DMS 273 (cell line): Measurements from ENCODE around the gene CHRNA5.

Experiments used
- DNase-seq: peaks from one replicate; lab custom pipeline; 2025; ENCODE audit not compliant: unreplicated experiment; lab: John Stamatoyannopoulos, UW

CHRNA5 gene

GRCh38 chr15:78619022-78619950 lies 54.0 kb downstream of the CHRNA5 start:
- no peak for DNase-seq

DNA sequence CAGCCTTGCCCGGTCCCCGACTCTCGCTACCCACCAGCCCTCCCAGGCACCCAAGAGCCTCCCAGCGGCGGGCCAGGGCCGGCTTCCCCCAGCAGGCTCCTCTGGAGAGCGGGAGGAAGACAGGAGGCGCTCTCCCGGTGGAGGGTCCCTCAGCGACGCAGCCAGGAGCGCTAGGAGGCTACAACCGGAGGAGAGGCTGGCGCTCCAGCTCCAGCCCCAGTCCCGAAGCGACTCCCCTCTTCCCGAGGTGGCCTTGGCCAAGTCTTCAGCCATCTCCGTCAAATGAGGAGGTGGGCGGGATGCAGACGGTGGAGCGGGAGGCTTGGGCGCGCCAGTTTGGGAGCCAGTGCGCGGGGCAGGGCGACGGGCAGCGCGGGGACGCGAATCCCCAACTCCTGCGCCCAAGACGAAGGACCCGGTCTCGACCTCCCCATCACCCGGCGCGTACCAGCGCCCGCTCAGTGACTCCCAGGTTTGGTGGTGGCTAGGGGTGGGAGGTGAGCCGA lies 54.8 kb downstream of the CHRNA5 start:
- DNase-seq, result peak; percentile 74

- peak; percentile 48 for DNase-seq
These were observed 55.5 kb downstream of the CHRNA5 start, which contains the start of gene CHRNA3 for GRCh38 chr15:78620527-78621421. TSS of gene CHRNA3 (minus strand) at chr15:78620996. CDS start at chr15:78620794, 202 bp downstream.

GRCh38 chr15:78621810-78622402 lies 56.6 kb downstream of the CHRNA5 start:
- DNase-seq, result no peak

DNA sequence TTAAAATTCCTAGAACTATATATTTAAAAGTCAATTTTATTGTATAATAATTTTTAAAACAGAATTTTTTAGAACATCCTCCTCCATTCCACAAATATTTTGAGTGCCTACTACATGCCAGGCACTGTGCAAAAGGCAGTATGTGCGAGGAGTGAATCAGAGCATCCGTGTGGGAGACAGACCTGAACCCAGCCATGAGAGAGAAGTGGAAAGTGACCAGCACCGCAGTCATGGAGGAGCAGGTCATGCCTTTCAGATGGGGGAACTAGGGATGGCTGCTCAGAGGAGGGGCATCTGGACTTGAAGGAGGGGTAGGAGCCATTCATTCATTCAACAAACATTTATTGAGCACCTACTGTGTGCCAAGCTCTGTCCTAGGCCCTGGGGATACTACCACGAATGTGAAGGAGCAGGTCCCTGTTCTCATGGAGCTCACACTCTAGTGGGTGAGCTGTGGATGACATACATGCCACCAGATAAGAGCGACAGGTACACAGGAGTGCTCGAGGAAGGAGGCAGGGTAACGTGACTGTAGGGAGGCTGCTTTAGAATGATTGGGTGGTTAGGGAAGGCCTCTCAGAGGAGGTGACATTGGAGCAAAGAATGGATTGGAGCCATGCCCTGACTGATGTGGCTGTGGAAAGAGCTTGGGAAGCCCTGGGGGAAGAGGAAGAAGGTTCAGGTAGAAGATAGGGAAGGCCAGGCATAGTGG lies 58.6 kb downstream of the CHRNA5 start:
- no peak for DNase-seq

DNA sequence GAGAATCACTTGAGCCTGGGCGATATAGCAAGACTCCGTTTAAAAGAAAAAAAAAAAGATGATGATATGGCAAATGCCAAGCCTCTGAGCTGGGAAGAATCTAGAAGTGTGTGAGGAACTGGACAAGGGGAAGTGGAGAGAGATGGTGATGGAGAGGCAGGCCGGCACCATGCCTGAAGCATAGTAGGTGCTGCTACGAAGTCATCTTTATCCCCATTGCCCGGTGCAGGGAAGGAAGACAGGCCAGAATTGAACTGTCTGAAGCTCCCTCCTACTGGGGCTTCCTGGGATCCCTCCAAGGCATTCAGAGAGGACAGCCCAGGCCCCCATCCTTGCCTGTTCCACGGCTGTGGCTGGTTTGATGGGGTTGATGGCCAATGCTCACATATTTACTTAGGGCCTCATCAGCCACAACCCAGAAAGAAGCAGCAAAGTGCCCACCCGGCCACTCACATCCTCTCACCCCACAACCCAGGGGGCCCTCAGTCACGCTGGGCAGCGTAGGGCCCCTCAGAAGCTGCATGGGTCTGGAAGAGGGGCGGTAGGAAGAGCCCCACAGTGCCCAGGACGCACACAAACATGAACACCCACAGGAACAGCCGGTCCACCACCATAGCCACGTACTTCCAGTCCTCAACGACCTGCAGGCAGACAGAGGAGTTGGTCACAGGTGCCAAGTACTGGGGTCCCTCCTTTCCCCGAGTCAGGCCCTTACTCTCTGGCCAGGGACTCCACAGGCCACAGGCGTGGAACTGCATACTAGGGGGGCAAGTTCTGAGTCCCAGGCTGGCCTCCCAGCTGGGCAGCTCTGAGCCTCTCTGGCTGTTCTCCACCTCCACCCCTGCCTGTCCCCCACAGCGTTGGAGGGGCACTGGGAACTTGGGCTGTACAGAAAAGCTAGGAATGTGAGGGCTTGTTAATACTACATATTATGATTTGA lies 59.6 kb downstream of the CHRNA5 start:
- no peak for DNase-seq

DNA sequence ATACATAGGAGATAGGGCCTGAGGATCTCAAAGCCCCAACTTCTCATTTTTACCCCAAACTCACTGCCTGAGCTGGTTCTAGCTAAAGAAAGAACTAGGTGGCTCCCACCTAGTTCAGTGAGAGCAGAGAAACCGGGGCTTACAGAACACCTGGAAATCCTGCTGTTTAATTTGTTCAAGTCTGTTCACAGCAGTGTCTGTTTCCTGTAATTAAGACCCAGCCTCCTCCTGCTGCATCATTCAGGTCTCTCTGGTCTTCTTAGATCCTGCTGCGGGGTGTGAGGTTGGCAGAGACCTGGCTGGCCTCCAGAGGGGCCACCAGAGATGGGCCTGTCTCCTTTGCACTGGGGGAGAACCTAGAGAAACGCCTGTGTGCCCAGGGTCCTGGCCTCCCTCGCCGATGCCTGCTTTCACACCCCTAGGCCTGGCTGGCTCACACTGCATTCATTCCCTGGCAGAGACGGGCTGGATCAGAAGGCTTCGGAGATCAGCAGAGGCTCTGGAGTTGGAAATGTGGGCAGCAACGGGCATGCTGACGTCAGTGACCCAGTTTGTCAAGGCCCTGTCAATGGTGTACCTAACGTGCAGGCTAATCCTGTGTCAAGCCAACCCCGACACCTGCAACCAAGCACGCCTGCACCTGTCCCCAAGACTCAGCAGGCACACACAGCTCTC lies 60.4 kb downstream of the CHRNA5 start:
- DNase-seq, result no peak

GRCh38 chr15:78626381-78626995 lies 61.2 kb downstream of the CHRNA5 start:
- DNase-seq, result no peak

DNA sequence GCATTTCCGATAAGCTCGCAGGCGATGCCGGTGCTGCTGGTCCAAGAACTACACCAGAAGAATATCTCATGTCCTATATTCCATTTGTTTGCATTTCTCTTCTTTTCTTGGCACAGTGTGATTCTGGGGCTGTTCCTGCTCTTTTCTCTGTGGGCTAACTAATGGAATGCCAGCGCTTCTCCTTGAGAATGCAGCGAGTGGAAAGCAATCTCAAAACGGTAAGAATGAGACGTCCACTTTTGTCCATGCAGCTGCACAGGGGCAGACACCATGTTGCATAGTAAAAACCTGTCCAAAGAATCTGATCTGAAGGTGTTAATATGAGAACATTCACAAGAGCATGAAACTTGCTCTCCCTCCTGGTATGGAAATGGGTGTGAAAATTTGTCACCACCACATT lies 62.0 kb downstream of the CHRNA5 start:
- no peak for DNase-seq

DNA sequence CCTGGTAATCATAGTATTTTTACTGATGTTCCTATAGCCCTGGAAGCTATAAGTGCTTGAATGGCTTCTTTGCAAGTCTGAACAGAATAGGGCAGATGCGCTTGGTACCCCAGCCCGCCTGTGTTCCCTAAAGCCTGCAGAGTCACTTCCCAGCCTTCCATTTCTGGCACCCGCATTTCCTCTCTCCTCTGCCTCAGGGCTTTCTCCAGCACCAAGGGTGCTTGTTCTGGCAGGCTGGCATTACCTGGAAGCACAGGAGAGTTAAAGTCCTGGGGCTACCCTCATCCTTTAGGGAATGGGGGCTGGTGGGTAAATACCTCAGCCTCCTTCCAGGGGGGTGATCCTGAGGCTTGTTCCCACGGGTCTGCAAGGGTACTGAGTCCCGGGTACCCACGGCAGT lies 62.9 kb downstream of the CHRNA5 start:
- DNase-seq, result no peak

DNA sequence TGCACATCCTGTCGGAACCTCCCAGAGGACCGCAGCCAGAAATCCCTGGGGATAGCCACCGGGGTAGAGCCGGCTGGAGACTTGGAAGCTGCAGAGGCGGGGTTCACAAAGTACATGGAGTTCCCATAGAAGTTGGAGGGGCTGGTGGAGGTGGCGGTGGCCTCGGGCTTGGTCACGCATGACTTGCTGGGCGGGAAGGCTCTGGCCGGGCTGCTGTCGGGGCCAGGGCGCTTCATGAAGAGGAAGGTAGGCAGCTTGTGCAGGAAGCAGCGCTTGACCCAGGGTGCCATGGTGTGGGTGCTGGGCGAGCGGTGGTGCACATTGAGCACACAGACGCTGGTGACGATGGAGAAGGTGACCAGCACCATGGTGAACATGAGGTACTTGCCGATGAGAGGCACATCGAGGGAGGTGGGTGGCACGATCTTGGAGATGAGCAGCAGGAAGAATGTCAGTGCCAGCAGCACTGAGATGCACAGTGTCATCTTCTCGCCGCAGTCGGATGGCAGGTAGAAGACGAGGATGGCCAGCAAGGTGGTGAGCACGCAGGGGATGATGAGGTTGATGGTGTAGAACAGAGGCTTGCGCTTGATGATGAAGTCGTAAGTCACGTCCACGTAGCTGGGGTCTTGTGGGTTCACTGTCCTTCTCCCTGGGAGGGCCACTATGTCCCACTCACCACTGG lies 63.9 kb downstream of the CHRNA5 start:
- no peak for DNase-seq

- DNase-seq, result no peak
These were observed 64.4 kb downstream of the CHRNA5 start for GRCh38 chr15:78629716-78630065.

DNA sequence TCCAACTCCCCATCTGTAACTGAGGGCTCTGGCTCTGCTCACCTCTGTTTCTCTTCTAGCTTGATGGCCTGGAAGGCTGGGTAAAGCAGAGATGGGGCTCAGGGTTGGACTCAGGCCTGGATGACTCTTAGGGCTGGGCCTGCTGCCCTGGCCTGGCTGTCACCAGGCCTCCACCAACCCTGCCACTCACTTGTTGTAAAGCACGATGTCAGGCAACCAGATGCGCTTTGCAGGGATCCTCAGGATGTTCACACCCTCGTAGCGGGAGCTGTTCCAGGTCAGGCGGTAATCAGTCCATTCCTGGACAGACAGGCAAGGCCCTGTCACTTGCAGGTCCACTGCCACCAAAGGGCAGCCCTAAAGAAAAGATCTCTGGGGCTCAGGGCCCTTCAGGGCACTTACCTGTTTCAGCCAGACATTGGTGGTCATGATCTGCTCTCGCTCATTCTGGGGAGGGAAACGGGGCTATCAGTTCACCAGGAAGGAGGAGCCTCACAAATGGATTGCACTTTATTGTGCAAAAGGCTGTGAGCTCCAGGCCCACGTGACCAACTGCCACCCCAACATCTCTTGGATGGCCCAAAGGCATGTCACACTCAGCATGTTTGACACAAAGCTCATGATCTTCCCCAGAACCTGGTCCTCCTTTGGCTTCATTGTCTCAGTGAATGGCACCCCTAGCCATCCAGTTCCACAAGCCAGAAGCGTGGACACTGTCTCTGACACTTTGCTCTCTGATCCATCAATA lies 65.7 kb downstream of the CHRNA5 start:
- no peak for DNase-seq

GRCh38 chr15:78633348-78633747 lies 68.0 kb downstream of the CHRNA5 start:
- no peak for DNase-seq

DNA sequence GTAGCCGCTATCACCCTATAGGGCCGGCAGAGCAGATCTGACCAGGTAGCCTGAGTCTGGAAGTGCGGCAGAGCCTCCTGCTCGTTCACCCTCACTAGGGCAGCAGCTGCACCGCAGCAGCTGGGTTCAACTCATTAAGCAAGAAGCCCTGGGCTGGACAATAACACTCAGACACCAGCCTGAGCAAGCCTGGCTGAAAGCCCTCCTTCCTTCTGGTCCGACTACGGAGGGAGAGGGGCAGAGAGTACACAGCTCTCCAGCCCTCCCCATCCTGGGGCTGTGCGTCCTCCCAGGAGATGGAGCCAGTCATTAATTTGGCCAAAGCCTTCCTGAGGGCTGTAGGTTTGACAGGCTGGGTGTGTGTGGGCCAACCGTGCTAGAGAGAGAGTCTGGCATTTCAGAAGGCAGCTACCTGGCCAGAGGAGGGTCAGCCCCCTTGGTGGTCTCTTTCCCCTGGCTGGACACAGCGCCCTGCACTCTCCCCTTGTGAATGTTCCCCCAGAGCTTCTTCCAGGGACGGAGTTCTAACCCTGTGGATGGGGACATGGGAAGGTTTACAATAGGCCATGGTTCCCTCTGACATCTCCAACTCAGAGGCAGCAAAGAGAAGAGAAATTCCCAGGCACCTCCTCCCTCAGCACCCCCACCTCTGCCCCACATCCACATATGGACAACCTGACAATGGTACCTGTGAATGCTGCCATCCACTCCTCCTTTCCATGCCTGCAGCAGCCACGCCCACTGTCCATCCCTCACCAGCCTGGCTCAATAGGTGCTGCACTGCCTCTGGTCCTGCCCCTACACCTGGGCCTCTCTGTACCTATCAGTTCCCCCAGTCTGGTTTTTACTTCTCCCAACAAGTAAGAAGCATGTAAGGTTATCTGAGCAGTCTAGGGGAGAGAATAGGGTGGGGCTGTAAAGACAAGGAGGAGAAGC lies 69.2 kb downstream of the CHRNA5 start:
- DNase-seq, result peak; percentile 13

DNA sequence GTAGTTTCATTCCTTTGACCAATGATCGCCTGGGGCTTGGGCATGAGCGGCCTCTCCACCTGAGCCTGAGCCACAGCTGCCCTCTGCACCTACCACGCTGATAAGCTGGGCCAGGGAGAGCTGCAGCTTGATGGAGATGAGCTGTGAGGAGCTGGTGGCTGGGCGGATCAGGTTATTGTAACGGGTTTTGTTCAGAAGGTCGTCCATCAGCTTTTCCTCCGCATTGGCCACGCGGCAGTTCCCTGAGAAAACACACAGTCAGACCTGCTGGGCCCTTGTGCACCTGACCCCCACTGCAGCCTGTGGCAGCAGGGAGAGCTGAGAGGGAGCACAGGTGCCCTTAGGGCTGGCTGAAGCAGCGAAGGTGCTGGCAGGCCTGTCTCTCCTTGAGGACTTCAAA lies 70.0 kb downstream of the CHRNA5 start:
- no peak for DNase-seq
